ENCODE results near the gene KLC4. TPM values are rescaled to one million over a fixed set of nuclear protein-coding genes. Genes with fewer than 3 reads are reported as not detected.
A peak's percentile ranks its signal among the peaks of the same experiment; 100 is the strongest.

KLC4 gene
- total RNA-seq, 1 experiment from 2014 or later = 50.7 TPM

GRCh38 chr6:43090559-43090956 is 31.1 kb downstream of the KLC4 start:
- BruUV-seq (replicated peaks) = no TSS peak
- no peak overlapping the region for H3K27ac Mint-ChIP-seq (ENCODE audit: unreplicated experiment)
- CTCF ChIA-PET = no interaction called here
- H3K4me1 Mint-ChIP-seq (ENCODE audit: low read depth, unreplicated experiment) = peaks cover 28% of the 10 kb centered on the region
- no peak for DNase-seq
- H3K9me3 Mint-ChIP-seq (ENCODE audit: low read depth, unreplicated experiment) = no peaks in the 10 kb centered on the region
- no peak overlapping the region for H3K4me3 Mint-ChIP-seq (ENCODE audit: low read depth, unreplicated experiment)
- no peak for TF ChIP-seq CTCF (IDR thresholded peaks at IDR 0.05; ENCODE audit: unreplicated experiment)
- intact Hi-C loops (cut with micrococcal nuclease; ENCODE audit: unreplicated experiment) = no loop called here
- H3K27me3 Mint-ChIP-seq (ENCODE audit: unreplicated experiment) = no peaks in the 10 kb centered on the region
- H3K36me3 Mint-ChIP-seq (ENCODE audit: insufficient read depth, unreplicated experiment) = no peaks in the 10 kb centered on the region

GRCh38 chr6:43091020-43091419 is 31.6 kb downstream of the KLC4 start:
- DNase-seq = no peak
- no TSS peak for BruUV-seq (replicated peaks)
- H3K9me3 Mint-ChIP-seq (ENCODE audit: low read depth, unreplicated experiment) = no peaks in the 10 kb centered on the region
- H3K36me3 Mint-ChIP-seq (ENCODE audit: insufficient read depth, unreplicated experiment) = no peaks in the 10 kb centered on the region
- TF ChIP-seq CTCF (IDR thresholded peaks at IDR 0.05; ENCODE audit: unreplicated experiment) = no peak
- H3K4me1 Mint-ChIP-seq (ENCODE audit: low read depth, unreplicated experiment) = peaks cover 33% of the 10 kb centered on the region
- H3K4me3 Mint-ChIP-seq (ENCODE audit: low read depth, unreplicated experiment) = no peak overlapping the region
- no peaks in the 10 kb centered on the region for H3K27me3 Mint-ChIP-seq (ENCODE audit: unreplicated experiment)
- intact Hi-C loops (cut with micrococcal nuclease; ENCODE audit: unreplicated experiment) = no loop called here
- CTCF ChIA-PET = no interaction called here
- H3K27ac Mint-ChIP-seq (ENCODE audit: unreplicated experiment) = no peak overlapping the region

GRCh38 chr6:43091436-43091991 is 32.1 kb downstream of the KLC4 start:
- no TSS peak for BruUV-seq (replicated peaks)
- DNase-seq = no peak
- no peaks in the 10 kb centered on the region for H3K9me3 Mint-ChIP-seq (ENCODE audit: low read depth, unreplicated experiment)
- H3K27ac Mint-ChIP-seq (ENCODE audit: unreplicated experiment) = no peak overlapping the region
- intact Hi-C loops (cut with micrococcal nuclease; ENCODE audit: unreplicated experiment) = no loop called here
- no peak for TF ChIP-seq CTCF (IDR thresholded peaks at IDR 0.05; ENCODE audit: unreplicated experiment)
- H3K4me1 Mint-ChIP-seq (ENCODE audit: low read depth, unreplicated experiment) = peaks cover 38% of the 10 kb centered on the region
- no peaks in the 10 kb centered on the region for H3K27me3 Mint-ChIP-seq (ENCODE audit: unreplicated experiment)
- H3K4me3 Mint-ChIP-seq (ENCODE audit: low read depth, unreplicated experiment) = no peak overlapping the region
- H3K36me3 Mint-ChIP-seq (ENCODE audit: insufficient read depth, unreplicated experiment) = no peaks in the 10 kb centered on the region
- CTCF ChIA-PET = no interaction called here

GRCh38 chr6:43092635-43093034 is 33.2 kb downstream of the KLC4 start:
- H3K4me3 Mint-ChIP-seq (ENCODE audit: low read depth, unreplicated experiment) = peak overlapping the region; percentile 64
- H3K9me3 Mint-ChIP-seq (ENCODE audit: low read depth, unreplicated experiment) = no peaks in the 10 kb centered on the region
- no peak for DNase-seq
- H3K27ac Mint-ChIP-seq (ENCODE audit: unreplicated experiment) = no peak overlapping the region
- intact Hi-C loops (cut with micrococcal nuclease; ENCODE audit: unreplicated experiment) = no loop called here
- H3K36me3 Mint-ChIP-seq (ENCODE audit: insufficient read depth, unreplicated experiment) = no peaks in the 10 kb centered on the region
- no peaks in the 10 kb centered on the region for H3K27me3 Mint-ChIP-seq (ENCODE audit: unreplicated experiment)
- peaks cover 49% of the 10 kb centered on the region for H3K4me1 Mint-ChIP-seq (ENCODE audit: low read depth, unreplicated experiment)
- BruUV-seq (replicated peaks) = no TSS peak
- CTCF ChIA-PET = interaction anchor here (0.9 kb wide), 1 partner anchor 9 kb away, joined by 3 read pairs; no protein-coding TSS in a partner anchor
- no peak for TF ChIP-seq CTCF (IDR thresholded peaks at IDR 0.05; ENCODE audit: unreplicated experiment)

All from Calu3 (cell line).